ENCODE results near the gene VPS51. TPM values are rescaled to one million over a fixed set of nuclear protein-coding genes. Genes with fewer than 3 reads are reported as not detected.

The VPS51 gene
- polyA plus RNA-seq, 3 donors, result 37.2 to 77.3 (median 39.4) TPM

GRCh38 chr11:65090628-65091027 lies 5.4 kb upstream of the VPS51 start:
- H3K36me3 ChIP-seq (replicated peaks in 1 of 2; ENCODE audit: control insufficient read depth in 1 of 2, insufficient read depth in 2 of 2, low read length in 2 of 2), result peaks cover 33 to 42% of the 10 kb centered on the region in 2 donors
- H2AFZ ChIP-seq (ENCODE audit: insufficient read depth, low read depth, low read length, poor library complexity, severe bottlenecking), result no peak overlapping the region
- H3K4me1 ChIP-seq (ENCODE audit: control insufficient read depth in 1 of 2, insufficient read depth in 2 of 2, low read length in 2 of 2), result peaks cover 1 to 3% of the 10 kb centered on the region in 2 donors
- H3K4me3 ChIP-seq (replicated peaks in 1 of 3; ENCODE audit: low read depth in 2 of 3, low read length in 3 of 3), result no peak overlapping the region
- Mint-ChIP-seq H3K36me3 (peaks cover 41 to 48% of the 10 kb centered on the region in 2 donors), H3K27me3 (ENCODE audit: low read depth in 3 of 3) (peaks cover 0 to 3% (median 0%) of the 10 kb centered on the region in 3 donors), H3K9me3 (no peaks in the 10 kb centered on the region), H3K4me3 (no peak overlapping the region), H3K27ac (no peak overlapping the region), H3K4me1 (peaks cover 3% of the 10 kb centered on the region)
- WGBS (ENCODE audit: insufficient coverage), result 100% methylated on average over 3 of the region's 4 CpGs
- DNase-seq, result no peak
- intact Hi-C loops (cut with micrococcal nuclease), result no loop called here
- H4K20me1 ChIP-seq (ENCODE audit: insufficient read depth, low read length), result no peaks in the 10 kb centered on the region
- no peak overlapping the region for H3K27ac ChIP-seq (ENCODE audit: low read depth in 1 of 2, low read length in 2 of 2)
- H3K27me3 ChIP-seq (ENCODE audit: control insufficient read depth in 2 of 2, insufficient read depth in 2 of 2, low read length in 2 of 2), result no peaks in the 10 kb centered on the region
- TF ChIP-seq CTCF (IDR thresholded peaks at IDR 0.05), result no peak
- no peak overlapping the region for H3K9ac ChIP-seq (ENCODE audit: insufficient read depth, low read length, poor library complexity, severe bottlenecking)
- peaks cover 2% of the 10 kb centered on the region for H3K79me2 ChIP-seq (ENCODE audit: insufficient read depth, low read length)
- H3K9me3 ChIP-seq (replicated peaks in 1 of 2; ENCODE audit: control insufficient read depth in 1 of 2, insufficient read depth in 1 of 2, low read length in 2 of 2), result no peaks in the 10 kb centered on the region
- no peak overlapping the region for H3K4me2 ChIP-seq (replicated peaks; ENCODE audit: extremely low read depth, low read length, poor library complexity, severe bottlenecking)

DNA sequence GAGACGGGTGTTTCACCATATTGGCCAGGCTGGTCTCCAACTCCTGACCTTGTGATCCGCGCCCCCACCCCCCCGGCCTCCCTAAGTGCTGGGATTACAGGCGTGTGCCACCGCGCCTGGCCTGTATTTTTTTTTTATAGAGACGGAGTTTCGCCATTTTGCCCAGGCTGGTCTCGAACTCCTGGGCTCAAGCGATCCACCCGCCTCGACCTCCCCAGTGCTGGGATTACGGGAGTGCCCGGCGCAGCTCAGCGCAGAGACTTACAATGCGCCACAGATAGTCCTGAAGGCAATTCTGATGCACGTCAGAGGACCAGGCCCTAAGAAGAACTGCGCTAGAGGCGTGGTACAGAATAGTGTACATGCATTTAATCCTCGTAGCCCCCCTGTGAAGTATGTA lies 587 bp upstream of the VPS51 start:
- H3K9me3 ChIP-seq (replicated peaks in 1 of 2; ENCODE audit: control insufficient read depth in 1 of 2, insufficient read depth in 1 of 2, low read length in 2 of 2), result no peaks in the 10 kb centered on the region
- intact Hi-C loops (cut with micrococcal nuclease), result no loop called here
- Mint-ChIP-seq H3K36me3 (peaks cover 8 to 10% of the 10 kb centered on the region in 2 donors), H3K4me3 (peak overlapping the region in 1 of 2 donors; percentile 94), H3K4me1 (peaks cover 15% of the 10 kb centered on the region), H3K27ac (peak overlapping the region; percentile 73 to 98 (median 88)), H3K9me3 (peaks cover 0 to 2% (median 0%) of the 10 kb centered on the region in 7 donors), H3K27me3 (ENCODE audit: low read depth in 3 of 3) (peaks cover 0 to 3% (median 0%) of the 10 kb centered on the region in 3 donors)
- peaks cover 6 to 7% of the 10 kb centered on the region in 2 donors for H3K36me3 ChIP-seq (replicated peaks in 1 of 2; ENCODE audit: control insufficient read depth in 1 of 2, insufficient read depth in 2 of 2, low read length in 2 of 2)
- 88% methylated on average over 19 of the region's 22 CpGs for WGBS (ENCODE audit: insufficient coverage)
- H3K79me2 ChIP-seq (ENCODE audit: insufficient read depth, low read length), result peaks cover 23% of the 10 kb centered on the region
- peak overlapping the region in 1 of 2 donors; percentile 88 for H3K27ac ChIP-seq (ENCODE audit: low read depth in 1 of 2, low read length in 2 of 2)
- DNase-seq, result no peak
- peak overlapping the region in 1 of 3 experiments; percentile 95 for H3K4me3 ChIP-seq (replicated peaks in 1 of 3; ENCODE audit: low read depth in 2 of 3, low read length in 3 of 3)
- peaks cover 9 to 19% of the 10 kb centered on the region in 2 donors for H3K4me1 ChIP-seq (ENCODE audit: control insufficient read depth in 1 of 2, insufficient read depth in 2 of 2, low read length in 2 of 2)
- peaks cover 4% of the 10 kb centered on the region for H4K20me1 ChIP-seq (ENCODE audit: insufficient read depth, low read length)
- peak overlapping the region; percentile 82 for H3K4me2 ChIP-seq (replicated peaks; ENCODE audit: extremely low read depth, low read length, poor library complexity, severe bottlenecking)
- H3K9ac ChIP-seq (ENCODE audit: insufficient read depth, low read length, poor library complexity, severe bottlenecking), result peak overlapping the region; percentile 91
- H3K27me3 ChIP-seq (ENCODE audit: control insufficient read depth in 2 of 2, insufficient read depth in 2 of 2, low read length in 2 of 2), result no peaks in the 10 kb centered on the region
- H2AFZ ChIP-seq (ENCODE audit: insufficient read depth, low read depth, low read length, poor library complexity, severe bottlenecking), result peak overlapping the region; percentile 95
- no peak for TF ChIP-seq CTCF (IDR thresholded peaks at IDR 0.05)
